HG02981 (cell line): Measurements from ENCODE around the gene C2CD4C.
"Not testable (repeated sequence)": the region's sequence is repeated elsewhere in the genome, so short reads cannot be mapped to it uniquely, and the experiment has no call there.

Experiments used
- ATAC-seq: cut with Tn5 transposase; IDR thresholded peaks from one replicate; pipeline ENCODE4 v1.9.1; 2021; ENCODE audit warnings: mild to moderate bottlenecking, moderate library complexity; ENCODE audit not compliant: unreplicated experiment

The C2CD4C gene

GRCh38 chr19:408902-409515, at the start of gene C2CD4C:
C2CD4C (minus strand) TSS chr19:409147; CDS start chr19:408361, 786 bp downstream.
- no peak for ATAC-seq

- no peak for ATAC-seq
Observed at GRCh38 chr19:458091-459042, 49.4 kb upstream of the C2CD4C start.

- ATAC-seq = no peak
Observed at GRCh38 chr19:457636-458035, 48.7 kb upstream of the C2CD4C start.

- ATAC-seq = no peak
Observed at GRCh38 chr19:456547-457110, 47.7 kb upstream of the C2CD4C start.

DNA sequence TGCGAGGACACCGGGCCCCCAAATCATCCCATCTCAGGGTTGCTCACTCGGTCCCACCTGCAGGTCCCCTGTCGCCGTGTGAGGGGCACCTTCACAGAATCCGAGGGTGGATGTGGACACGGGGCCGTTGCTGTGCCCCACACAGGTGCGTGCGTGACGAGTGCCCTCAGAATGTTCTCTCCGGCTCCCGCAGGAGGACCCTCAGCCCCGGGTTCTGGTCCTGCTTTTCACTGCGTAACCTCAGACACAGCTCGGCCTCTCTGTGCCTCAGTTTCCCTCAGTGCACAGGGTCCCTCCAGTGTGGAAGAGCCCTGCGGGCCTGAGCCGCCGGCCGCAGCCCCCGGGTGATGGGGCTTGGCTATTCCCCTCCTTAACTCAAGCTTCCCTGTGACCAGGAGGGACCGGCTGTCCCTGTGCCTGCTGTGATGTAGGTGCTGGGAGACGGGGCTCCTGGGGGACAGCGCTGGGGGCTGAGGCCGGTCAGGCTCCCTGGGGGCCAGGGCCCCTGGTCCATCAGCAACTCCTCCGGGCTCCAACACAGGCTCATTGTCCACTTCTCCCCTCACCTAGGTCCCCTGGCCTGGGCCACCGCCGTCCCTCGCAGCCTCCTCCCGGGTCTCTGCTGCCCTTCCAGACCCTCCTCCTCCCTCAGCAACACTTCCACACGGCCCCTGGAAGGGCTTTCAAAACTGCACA, 47.1 kb upstream of the C2CD4C start:
- ATAC-seq = no peak

DNA sequence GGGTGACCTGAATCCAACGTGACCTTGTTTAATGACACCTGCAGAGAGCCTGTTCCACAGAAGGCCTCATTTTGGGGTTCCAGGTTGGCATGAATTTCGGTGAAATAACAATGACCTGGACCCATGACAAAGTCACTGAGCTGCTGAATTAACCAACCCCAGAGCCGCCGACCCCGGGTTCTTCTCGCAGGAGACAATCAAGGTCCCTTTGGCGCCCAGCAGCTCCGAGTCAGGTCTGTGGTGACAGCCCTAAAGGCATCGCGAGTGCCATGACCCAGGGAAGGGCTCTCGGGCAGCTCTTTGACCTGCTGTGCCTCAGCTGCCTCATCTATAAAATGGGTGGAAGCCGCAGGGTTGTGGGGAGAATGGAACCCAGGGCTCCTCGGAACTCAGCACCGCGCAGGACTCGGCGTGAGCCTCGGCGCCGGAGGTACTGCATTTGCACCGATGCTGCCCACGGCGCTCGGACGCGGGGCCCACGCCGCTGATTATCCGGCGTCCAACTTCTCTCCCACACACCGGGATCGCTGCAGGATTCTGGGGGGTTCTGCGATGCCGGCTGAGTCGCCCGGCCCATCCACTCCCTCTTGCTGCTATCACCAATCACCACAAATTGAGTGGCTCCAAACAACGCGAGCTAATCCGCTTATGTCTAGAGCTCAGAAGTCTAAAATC, 46.2 kb upstream of the C2CD4C start:
- no peak for ATAC-seq

GRCh38 chr19:453606-454005, 44.7 kb upstream of the C2CD4C start:
- ATAC-seq = no peak

DNA sequence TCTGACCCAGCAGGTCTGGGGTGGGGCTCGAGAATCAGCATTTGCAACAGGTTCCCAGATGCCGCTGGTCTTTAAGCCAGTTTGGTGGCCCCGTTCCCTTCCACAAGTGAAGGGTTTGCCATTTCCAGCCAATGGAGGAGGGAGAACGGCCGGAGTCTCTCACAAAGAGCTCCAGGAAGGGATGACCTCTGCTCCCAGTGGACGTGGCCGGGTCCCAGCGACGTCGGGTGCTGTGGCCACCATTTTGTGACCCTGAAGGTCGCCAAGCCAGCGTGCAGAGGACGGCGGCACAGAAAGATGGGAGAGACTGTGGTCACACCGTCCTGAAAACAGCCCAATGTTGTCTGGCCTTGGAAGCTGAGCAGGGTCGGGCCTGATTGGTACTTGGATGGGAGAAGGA, 43.9 kb upstream of the C2CD4C start:
- ATAC-seq = no peak

GRCh38 chr19:450912-451481, 42.0 kb upstream of the C2CD4C start:
- not testable (repeated sequence) for ATAC-seq

DNA sequence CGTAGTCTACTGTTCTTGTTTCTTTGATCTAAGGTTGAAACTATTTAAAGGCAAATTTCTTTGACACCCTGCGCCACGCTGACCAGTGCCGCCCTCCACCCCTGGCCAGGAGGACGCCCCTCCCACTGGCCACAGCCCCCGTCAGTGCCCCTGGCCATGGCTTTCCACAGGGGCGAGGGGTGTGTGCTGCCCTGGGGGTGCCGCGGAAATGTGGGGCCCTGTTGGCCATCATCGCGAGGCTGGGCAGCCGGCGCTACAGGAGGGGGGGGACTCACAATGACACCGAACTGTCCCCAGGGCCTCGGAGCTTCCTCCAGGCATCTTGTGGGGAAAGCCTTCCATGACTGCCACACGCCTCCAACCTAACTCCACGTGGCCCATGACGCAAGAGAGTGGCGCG, 41.0 kb upstream of the C2CD4C start:
- no peak for ATAC-seq

- no peak for ATAC-seq
Observed at GRCh38 chr19:447816-448560, 39.0 kb upstream of the C2CD4C start.

GRCh38 chr19:447064-447426, 38.1 kb upstream of the C2CD4C start:
- no peak for ATAC-seq

GRCh38 chr19:444677-445210, 35.8 kb upstream of the C2CD4C start:
- no peak for ATAC-seq

DNA sequence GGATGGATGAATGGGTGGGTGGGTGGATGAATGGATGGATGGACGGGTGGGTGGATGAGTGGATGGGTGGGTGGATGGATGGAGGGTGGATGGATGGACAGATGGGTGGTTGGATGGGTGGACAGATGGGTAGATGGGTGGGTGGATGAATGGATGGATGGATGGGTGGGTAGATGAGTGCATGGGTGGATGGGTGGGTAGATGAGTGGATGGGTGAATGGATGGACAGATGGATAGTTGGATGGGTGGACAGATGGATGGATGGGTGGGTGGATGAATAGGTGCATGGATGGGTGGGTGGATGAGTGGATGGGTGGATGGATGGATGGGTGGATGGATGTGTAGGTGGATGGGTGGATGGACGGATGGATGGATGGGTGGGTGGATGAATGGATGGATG, 34.1 kb upstream of the C2CD4C start:
- no peak for ATAC-seq

DNA sequence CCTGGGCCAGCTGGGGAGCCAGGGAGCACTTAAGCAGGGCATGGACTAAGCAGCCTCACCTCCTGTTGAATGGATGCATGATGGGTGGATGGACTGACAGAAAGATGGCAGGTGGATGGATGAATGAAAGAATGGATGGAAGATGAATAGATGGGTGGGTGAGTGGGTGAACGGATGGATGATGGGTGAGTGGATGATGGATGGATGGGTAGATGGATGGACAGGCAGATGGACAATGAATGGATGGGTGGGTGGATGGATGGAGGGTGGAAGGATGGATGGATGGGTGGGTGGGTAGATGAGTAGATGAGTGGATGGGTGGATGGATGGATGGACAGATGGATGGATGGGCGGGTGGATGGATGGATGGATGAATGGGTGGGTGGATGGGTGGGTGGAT, 33.1 kb upstream of the C2CD4C start:
- ATAC-seq = no peak

- no peak for ATAC-seq
Observed at GRCh38 chr19:441213-441836, 32.4 kb upstream of the C2CD4C start.

GRCh38 chr19:440391-441212, 31.7 kb upstream of the C2CD4C start:
- no peak for ATAC-seq
